Type B pancreatic cell (in vitro differentiated cells): ENCODE measurements around the gene SLC6A1. TPM values are rescaled to one million over a fixed set of nuclear protein-coding genes. Genes with fewer than 3 reads are reported as not detected.

Experiments
- DNase-seq: peaks from one replicate; pipeline ENCODE4 v3.0.0; 2021; ENCODE audit warnings: mixed read lengths; ENCODE audit not compliant: unreplicated experiment; ENCODE audit errors: extremely low spot score
- H3K27ac Mint-ChIP-seq: 2 replicates; pipeline ENCODE4 v1.8.0; 2021; ENCODE audit warnings: mild to moderate bottlenecking, mixed read lengths
- H3K27me3 Mint-ChIP-seq: 2 replicates; pipeline ENCODE4 v1.8.0; 2021; ENCODE audit warnings: mixed read lengths
- H3K36me3 Mint-ChIP-seq: 2 replicates; pipeline ENCODE4 v1.8.0; 2021; ENCODE audit warnings: mixed read lengths
- H3K4me1 Mint-ChIP-seq: one replicate; pipeline ENCODE4 v1.8.0; 2021; ENCODE audit warnings: mixed read lengths; ENCODE audit not compliant: unreplicated experiment
- H3K4me3 Mint-ChIP-seq: 2 replicates; pipeline ENCODE4 v1.8.0; 2021; ENCODE audit warnings: mild to moderate bottlenecking, mixed read lengths
- H3K9me3 Mint-ChIP-seq: 2 replicates; pipeline ENCODE4 v1.8.0; 2021; ENCODE audit warnings: mixed read lengths
- total RNA-seq: library from RNA; stranded (reverse); gene quantifications from 2 replicates; pipeline ENCODE4 v1.2.1, GENCODE V29; 2021; ENCODE audit warnings: low replicate concordance
- TF ChIP-seq, protein P1 (sequence below): fragments of 200-600 bp; sonication (generic); conservative IDR thresholded peaks from 2 replicates; pipeline ENCODE4 v1.5.0; 2021; ENCODE audit warnings: antibody characterized with exemption, mild to moderate bottlenecking

SLC6A1 gene
- total RNA-seq, 1 donor from 2014 or later: 6.3 TPM

DNA sequence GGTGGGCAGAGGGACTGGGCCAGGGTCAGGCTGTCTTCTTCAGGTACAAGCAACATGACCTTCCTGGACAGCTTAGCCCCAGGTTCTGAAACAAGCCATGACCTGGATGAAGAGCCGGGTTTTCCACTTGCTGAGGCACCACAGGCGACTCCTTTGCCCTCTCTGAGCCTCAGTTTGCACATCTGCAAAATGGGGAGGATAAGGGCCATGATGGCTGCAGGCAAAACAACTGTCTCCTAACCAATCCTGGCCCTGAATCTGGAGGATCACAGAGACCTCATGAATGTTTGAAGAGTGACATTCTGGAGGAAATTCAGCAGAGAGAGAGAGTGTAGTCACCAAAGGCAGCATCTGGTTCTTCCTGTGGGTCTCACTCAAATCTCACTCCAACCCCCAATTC lies 8.0 kb downstream of the SLC6A1 start:
- H3K27ac Mint-ChIP-seq: no peak overlapping the region
- DNase-seq: no peak
- no peaks in the 10 kb centered on the region for H3K9me3 Mint-ChIP-seq
- no peaks in the 10 kb centered on the region for H3K36me3 Mint-ChIP-seq
- H3K27me3 Mint-ChIP-seq: peaks cover 85% of the 10 kb centered on the region
- TF ChIP-seq, protein P1, sequence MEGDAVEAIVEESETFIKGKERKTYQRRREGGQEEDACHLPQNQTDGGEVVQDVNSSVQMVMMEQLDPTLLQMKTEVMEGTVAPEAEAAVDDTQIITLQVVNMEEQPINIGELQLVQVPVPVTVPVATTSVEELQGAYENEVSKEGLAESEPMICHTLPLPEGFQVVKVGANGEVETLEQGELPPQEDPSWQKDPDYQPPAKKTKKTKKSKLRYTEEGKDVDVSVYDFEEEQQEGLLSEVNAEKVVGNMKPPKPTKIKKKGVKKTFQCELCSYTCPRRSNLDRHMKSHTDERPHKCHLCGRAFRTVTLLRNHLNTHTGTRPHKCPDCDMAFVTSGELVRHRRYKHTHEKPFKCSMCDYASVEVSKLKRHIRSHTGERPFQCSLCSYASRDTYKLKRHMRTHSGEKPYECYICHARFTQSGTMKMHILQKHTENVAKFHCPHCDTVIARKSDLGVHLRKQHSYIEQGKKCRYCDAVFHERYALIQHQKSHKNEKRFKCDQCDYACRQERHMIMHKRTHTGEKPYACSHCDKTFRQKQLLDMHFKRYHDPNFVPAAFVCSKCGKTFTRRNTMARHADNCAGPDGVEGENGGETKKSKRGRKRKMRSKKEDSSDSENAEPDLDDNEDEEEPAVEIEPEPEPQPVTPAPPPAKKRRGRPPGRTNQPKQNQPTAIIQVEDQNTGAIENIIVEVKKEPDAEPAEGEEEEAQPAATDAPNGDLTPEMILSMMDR: no peak
- no peak overlapping the region for H3K4me3 Mint-ChIP-seq
- peaks cover 4% of the 10 kb centered on the region for H3K4me1 Mint-ChIP-seq

DNA sequence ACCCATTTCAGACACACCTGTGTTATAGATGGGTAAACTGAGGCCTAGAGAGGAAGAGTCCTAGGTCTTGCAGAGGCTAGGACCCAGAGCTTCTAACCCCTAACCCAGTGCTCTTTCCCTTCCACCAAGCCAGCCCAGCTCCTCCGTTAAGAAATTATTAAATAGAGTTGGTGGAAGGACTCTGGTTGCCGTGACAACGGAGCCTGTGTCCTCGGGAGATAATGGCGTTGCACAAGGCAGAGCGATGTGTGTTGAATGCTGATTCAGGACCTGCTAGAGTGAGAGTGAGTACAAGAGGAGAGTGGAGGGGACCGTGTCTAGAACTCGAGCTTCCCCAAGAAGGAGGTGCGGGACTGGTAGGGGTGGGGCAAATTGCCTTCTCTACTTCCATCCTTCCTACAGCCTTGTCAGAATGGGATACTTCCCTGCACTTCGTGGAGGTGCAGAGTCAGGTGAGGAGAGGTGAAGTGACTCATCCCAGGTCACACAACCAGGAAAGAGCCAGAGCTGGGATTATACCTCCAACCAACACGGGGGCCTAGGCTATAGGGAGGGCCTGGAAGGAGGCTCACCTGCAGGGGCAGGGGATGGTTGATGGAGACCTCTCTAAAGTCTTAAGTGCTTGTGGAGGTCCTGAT lies 8.6 kb downstream of the SLC6A1 start:
- Mint-ChIP-seq H3K27me3 (peaks cover 85% of the 10 kb centered on the region), H3K27ac (no peak overlapping the region), H3K36me3 (no peaks in the 10 kb centered on the region), H3K9me3 (no peaks in the 10 kb centered on the region), H3K4me1 (peaks cover 4% of the 10 kb centered on the region), H3K4me3 (no peak overlapping the region)
- TF ChIP-seq, protein P1: no peak
- DNase-seq: no peak

DNA sequence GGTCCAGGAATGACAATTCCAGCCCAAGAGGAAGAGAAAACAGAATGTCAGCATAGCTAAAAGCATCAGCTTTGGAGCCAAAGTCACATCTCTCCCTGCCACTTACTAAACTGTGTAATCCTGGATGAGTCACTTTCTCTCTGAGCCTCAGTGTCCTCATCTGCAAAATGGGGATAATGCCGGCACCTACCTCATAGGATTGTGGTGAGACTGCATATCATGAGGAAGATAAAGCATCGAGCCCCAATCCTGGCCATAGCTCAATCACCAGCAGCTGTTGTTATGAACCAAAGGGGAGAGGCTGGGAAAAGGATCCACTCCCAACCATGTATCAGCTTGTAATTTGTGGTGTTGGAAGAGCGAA lies 9.1 kb downstream of the SLC6A1 start:
- H3K27me3 Mint-ChIP-seq: peaks cover 85% of the 10 kb centered on the region
- peaks cover 4% of the 10 kb centered on the region for H3K4me1 Mint-ChIP-seq
- H3K36me3 Mint-ChIP-seq: no peaks in the 10 kb centered on the region
- no peaks in the 10 kb centered on the region for H3K9me3 Mint-ChIP-seq
- no peak overlapping the region for H3K27ac Mint-ChIP-seq
- TF ChIP-seq, protein P1: no peak
- H3K4me3 Mint-ChIP-seq: no peak overlapping the region
- no peak for DNase-seq

DNA sequence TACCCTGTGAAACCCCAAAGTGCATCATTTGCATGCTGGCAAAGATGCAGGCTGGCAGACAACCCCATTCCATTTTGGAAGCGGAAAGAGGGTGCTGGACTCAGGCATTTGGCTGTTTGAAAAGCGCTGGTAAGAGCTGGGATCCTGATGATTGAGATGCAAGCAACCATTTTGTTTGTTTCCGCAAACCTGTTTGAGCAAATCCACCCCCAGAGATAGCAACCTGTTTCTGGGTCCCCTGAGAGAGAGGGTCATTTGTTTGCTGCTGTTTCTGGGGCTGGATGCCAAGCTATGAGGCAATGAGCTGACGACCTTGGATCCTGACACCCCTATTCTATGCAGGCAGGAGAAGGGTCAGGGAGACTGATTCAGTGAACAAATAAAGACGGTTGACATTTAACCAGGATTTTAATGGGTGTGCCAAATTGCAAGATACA lies 9.8 kb downstream of the SLC6A1 start:
- H3K27ac Mint-ChIP-seq: no peak overlapping the region
- no peak for DNase-seq
- peaks cover 85% of the 10 kb centered on the region for H3K27me3 Mint-ChIP-seq

DNA sequence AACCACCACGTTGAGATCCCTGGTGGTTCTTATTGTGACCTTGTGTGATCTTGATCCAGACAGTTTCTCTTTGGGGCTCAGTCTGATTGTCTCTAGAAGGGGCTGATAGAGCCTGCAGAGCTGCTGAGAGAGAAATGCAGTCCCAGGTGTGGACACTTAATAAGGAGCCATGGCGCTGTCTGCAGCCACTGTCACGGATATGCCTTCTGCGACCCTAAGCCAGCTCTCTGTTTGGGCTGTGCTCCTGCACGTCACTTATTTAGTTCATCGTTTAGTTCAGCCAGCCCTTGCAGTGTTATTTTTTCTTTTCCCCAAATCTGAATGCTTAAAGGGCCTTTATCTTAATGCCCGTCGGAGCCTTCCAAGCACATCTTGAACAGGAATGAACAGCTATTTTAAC lies 12.0 kb downstream of the SLC6A1 start:
- TF ChIP-seq, protein P1: no peak
- Mint-ChIP-seq H3K36me3 (no peaks in the 10 kb centered on the region), H3K27ac (no peak overlapping the region), H3K9me3 (no peaks in the 10 kb centered on the region), H3K4me1 (peaks cover 4% of the 10 kb centered on the region), H3K4me3 (no peak overlapping the region), H3K27me3 (peaks cover 67% of the 10 kb centered on the region)
- no peak for DNase-seq

More for the DNA sequence above, 9.8 kb downstream of the SLC6A1 start:
- Mint-ChIP-seq H3K36me3 (no peaks in the 10 kb centered on the region), H3K9me3 (no peaks in the 10 kb centered on the region), H3K4me1 (peaks cover 4% of the 10 kb centered on the region), H3K4me3 (no peak overlapping the region)
- TF ChIP-seq, protein P1: no peak
